OCI-LY7 (cell line): ENCODE data around the gene SPP2. TPM values are rescaled to one million over a fixed set of nuclear protein-coding genes. Genes with fewer than 3 reads are reported as not detected.

ENCODE experiments used
- BruUV-seq: library from RNA; stranded (reverse); fragments of 400-500 nt; replicated peaks from 2 replicates; lab custom pipeline; 2021; lab: Mats Ljungman, UMichigan
- CTCF ChIA-PET: fragments of 300-600 bp; sonication (Branson Sonifier 250); formaldehyde crosslinking; loops from one replicate; lab custom pipeline; 2022; ENCODE audit warnings: antibody characterized with exemption; ENCODE audit not compliant: unreplicated experiment; lab: Charles Lee
- POLR2A ChIA-PET: fragments of 300-600 bp; sonication (Branson Sonifier 250); formaldehyde crosslinking; loops from one replicate; lab custom pipeline; 2022; ENCODE audit warnings: antibody characterized with exemption; lab: Charles Lee
- DNase-seq: peaks from one replicate; pipeline ENCODE4 v3.0.0-alpha.2; 2015; ENCODE audit warnings: low spot score
- H2AFZ ChIP-seq: fragments of 200-600 bp; sonication (generic), shearing (Covaris generic); 2 replicates; pipeline ENCODE4 v1.6.1; 2014; ENCODE audit warnings: mild to moderate bottlenecking, antibody characterized with exemption, low read length, moderate library complexity
- H3K27ac ChIP-seq: fragments of 200-600 bp; sonication (generic); 2 replicates; pipeline ENCODE4 v1.5.1; 2014; ENCODE audit warnings: mixed run types, low read depth, mild to moderate bottlenecking, moderate library complexity, low read length, inconsistent platforms; ENCODE audit not compliant: poor library complexity, severe bottlenecking
- H3K36me3 ChIP-seq: fragments of 200-600 bp; sonication (generic); 2 replicates; pipeline ENCODE4 v1.6.1; 2014; ENCODE audit warnings: mild to moderate bottlenecking, antibody characterized with exemption, low read length, moderate library complexity, mixed read lengths; ENCODE audit not compliant: insufficient read depth
- H3K4me1 ChIP-seq: fragments of 200-600 bp; sonication (generic); 2 replicates; pipeline ENCODE4 v1.5.1; 2014; ENCODE audit warnings: mild to moderate bottlenecking, low read length; ENCODE audit not compliant: insufficient read depth, poor library complexity, severe bottlenecking
- H3K4me2 ChIP-seq: fragments of 200-600 bp; sonication (generic); 2 replicates; pipeline ENCODE4 v1.6.1; 2014; ENCODE audit warnings: mild to moderate bottlenecking, low read length
- H3K4me3 ChIP-seq: fragments of 200-600 bp; sonication (generic); 2 replicates; pipeline ENCODE4 v1.5.1; 2014; ENCODE audit warnings: mild to moderate bottlenecking, low read depth, low read length; ENCODE audit not compliant: poor library complexity, severe bottlenecking
- H3K79me2 ChIP-seq: fragments of 200-600 bp; sonication (generic); 2 replicates; pipeline ENCODE4 v1.6.1; 2016; ENCODE audit warnings: low read depth, mild to moderate bottlenecking, low read length, moderate library complexity, mixed read lengths; ENCODE audit not compliant: insufficient read depth
- H3K9me2 ChIP-seq: fragments of 200-600 bp; sonication (generic); 2 replicates; pipeline ENCODE4 v1.6.1; 2016; ENCODE audit warnings: mild to moderate bottlenecking, low read length, mixed read lengths; ENCODE audit not compliant: insufficient read depth
- H3K9me3 ChIP-seq: fragments of 200-600 bp; sonication (generic); 2 replicates; pipeline ENCODE4 v1.6.1; 2014; ENCODE audit warnings: mild to moderate bottlenecking, mixed run types, low read length, mixed read lengths
- H4K20me1 ChIP-seq: fragments of 200-600 bp; sonication (generic); 2 replicates; pipeline ENCODE4 v1.6.1; 2014; ENCODE audit warnings: mild to moderate bottlenecking, antibody characterized with exemption, low read length, moderate library complexity, mixed read lengths; ENCODE audit not compliant: insufficient read depth
- CTCF ChIP-seq: fragments of 200-600 bp; sonication (generic); conservative IDR thresholded peaks from 2 replicates; pipeline ENCODE4 v1.5.1; 2014; ENCODE audit warnings: mild to moderate bottlenecking, antibody characterized with exemption, low read length, moderate library complexity, mixed read lengths
- EZH2phosphoT487 ChIP-seq: fragments of 200-600 bp; sonication (generic); IDR thresholded peaks from 2 replicates; pipeline ENCODE4 v1.6.1; 2018; ENCODE audit warnings: low read depth, borderline replicate concordance, mild to moderate bottlenecking, mixed run types, antibody characterized with exemption, low read length, moderate library complexity, mixed read lengths
- intact Hi-C: fragments of 100-400 bp; cut with micrococcal nuclease; formaldehyde crosslinking; loops from one replicate; pipeline ENCODE4 v1.10.0; 2022; ENCODE audit not compliant: unreplicated experiment
- total RNA-seq, 2 experiments: library from RNA; depleted of rRNA in 1 of 2; stranded (reverse); fragments of >200 nt in 1 of 2; shearing (Covaris generic) in 1 of 2; gene quantifications; 2 replicates each; pipeline ENCODE4 v1.2.3, GENCODE V29; 2014 to 2022

SPP2 gene
- total RNA-seq, 2 experiments from 2014 or later, result not detected

- no peak overlapping the region for H3K27ac ChIP-seq
- CTCF ChIA-PET, result no interaction called here
Measured at GRCh38 chr2:234091883-234092282, 41.4 kb downstream of the SPP2 start.

GRCh38 chr2:234092344-234092743 lies 41.8 kb downstream of the SPP2 start:
- H3K36me3 ChIP-seq, result no peaks in the 10 kb centered on the region
- no peak overlapping the region for H3K4me2 ChIP-seq
- TF ChIP-seq EZH2phosphoT487 (no peak), CTCF (no peak)
- H3K27ac ChIP-seq, result no peak overlapping the region
- DNase-seq, result no peak
- H4K20me1 ChIP-seq, result no peaks in the 10 kb centered on the region
- intact Hi-C loops, result no loop called here
- no peaks in the 10 kb centered on the region for H3K79me2 ChIP-seq
- POLR2A ChIA-PET, result interaction anchor here (0.7 kb wide), 1 partner anchor 1055 kb away, joined by 3 read pairs; no protein-coding TSS in a partner anchor
- H2AFZ ChIP-seq, result no peak overlapping the region
- no TSS peak for BruUV-seq
- CTCF ChIA-PET, result no interaction called here
- H3K4me3 ChIP-seq, result no peak overlapping the region
- H3K9me3 ChIP-seq, result no peaks in the 10 kb centered on the region
- no peaks in the 10 kb centered on the region for H3K4me1 ChIP-seq
- no peaks in the 10 kb centered on the region for H3K9me2 ChIP-seq

More at GRCh38 chr2:234091883-234092282, 41.4 kb downstream of the SPP2 start:
- intact Hi-C loops, result no loop called here
- Histone ChIP-seq H2AFZ (no peak overlapping the region), H3K79me2 (no peaks in the 10 kb centered on the region), H3K9me3 (no peaks in the 10 kb centered on the region), H3K9me2 (no peaks in the 10 kb centered on the region), H3K4me2 (no peak overlapping the region), H3K4me3 (no peak overlapping the region), H3K36me3 (no peaks in the 10 kb centered on the region), H3K4me1 (no peaks in the 10 kb centered on the region), H4K20me1 (no peaks in the 10 kb centered on the region)
- POLR2A ChIA-PET, result interaction anchor here (0.6 to 0.7 kb wide), 2 partner anchors 12 to 1056 kb away, joined by 3 to 10 read pairs; no protein-coding TSS in a partner anchor
- BruUV-seq, result no TSS peak
- no peak for TF ChIP-seq EZH2phosphoT487
- TF ChIP-seq CTCF, result no peak
- no peak for DNase-seq

- ChIA-PET POLR2A (no interaction called here), CTCF (interaction anchor here (0.5 kb wide), 1 partner anchor 1989 kb away, joined by 4 read pairs; no protein-coding TSS in a partner anchor)
- no peak for DNase-seq
- Histone ChIP-seq H3K4me2 (no peak overlapping the region), H3K79me2 (no peaks in the 10 kb centered on the region), H3K9me2 (no peaks in the 10 kb centered on the region), H4K20me1 (no peaks in the 10 kb centered on the region), H3K27ac (no peak overlapping the region), H3K36me3 (no peaks in the 10 kb centered on the region), H3K9me3 (no peaks in the 10 kb centered on the region), H3K4me3 (no peak overlapping the region), H3K4me1 (peaks cover 17% of the 10 kb centered on the region), H2AFZ (no peak overlapping the region)
- no TSS peak for BruUV-seq
- intact Hi-C loops, result no loop called here
- TF ChIP-seq CTCF (no peak), EZH2phosphoT487 (no peak)
Measured at GRCh38 chr2:234095301-234095700, 44.8 kb downstream of the SPP2 start.
